Pulmonary artery endothelial cell (primary cell): Measurements from ENCODE around the gene ELOVL3. TPM values are rescaled to one million over a fixed set of nuclear protein-coding genes. Genes with fewer than 3 reads are reported as not detected.
A peak's percentile ranks its signal among the peaks of the same experiment; 100 is the strongest.

Experiments
- DNase-seq: peaks from one replicate; pipeline ENCODE4 v3.0.0-alpha.2; 2011; ENCODE audit warnings: low read depth, low spot score
- total RNA-seq: library from RNA; depleted of rRNA; stranded (reverse); fragments of >200 nt; gene quantifications from 2 replicates; pipeline ENCODE4 v1.2.3, GENCODE V29; 2014

Gene ELOVL3
- total RNA-seq, 1 donor from 2014 or later = not detected

GRCh38 chr10:102226542-102226870, 407 bp downstream of the ELOVL3 start:
- DNase-seq = no peak

GRCh38 chr10:102227050-102227449, 951 bp downstream of the ELOVL3 start:
- DNase-seq = no peak

- no peak for DNase-seq
These were observed 3.7 kb downstream of the ELOVL3 start for GRCh38 chr10:102229810-102230263.

GRCh38 chr10:102230264-102230860, 4.3 kb downstream of the ELOVL3 start:
- DNase-seq = no peak

- no peak for DNase-seq
These were observed 4.8 kb downstream of the ELOVL3 start for GRCh38 chr10:102230861-102231356.

- no peak for DNase-seq
These were observed 5.5 kb downstream of the ELOVL3 start for GRCh38 chr10:102231357-102232318.

- no peak for DNase-seq
These were observed 7.9 kb downstream of the ELOVL3 start for GRCh38 chr10:102233997-102234396.

- no peak for DNase-seq
These were observed 8.9 kb downstream of the ELOVL3 start for GRCh38 chr10:102234888-102235597.

- no peak for DNase-seq
These were observed 9.5 kb downstream of the ELOVL3 start for GRCh38 chr10:102235598-102235920.

GRCh38 chr10:102236006-102236405, 9.9 kb downstream of the ELOVL3 start:
- no peak for DNase-seq

GRCh38 chr10:102237711-102238252, 11.7 kb downstream of the ELOVL3 start:
- no peak for DNase-seq

GRCh38 chr10:102240467-102241031, 14.4 kb downstream of the ELOVL3 start:
- no peak for DNase-seq

GRCh38 chr10:102241032-102241443, 14.9 kb downstream of the ELOVL3 start:
- DNase-seq = no peak

GRCh38 chr10:102241444-102242117, 15.5 kb downstream of the ELOVL3 start, which contains the start of gene PITX3:
Gene PITX3 (minus strand): TSS chr10:102241512. CDS start chr10:102232080, 9,432 bp downstream.
- peak; percentile 49 for DNase-seq

GRCh38 chr10:102242118-102242485, 16.0 kb downstream of the ELOVL3 start:
- DNase-seq = no peak

- DNase-seq = no peak
These were observed 17.2 kb downstream of the ELOVL3 start for GRCh38 chr10:102243309-102243708.

- DNase-seq = peak; percentile 99
These were observed 19.2 kb downstream of the ELOVL3 start, which contains the start of gene GBF1 for GRCh38 chr10:102245082-102245931. Gene GBF1 (plus strand): TSS chr10:102245532. CDS start chr10:102258939, 13,407 bp downstream.

- no peak for DNase-seq
These were observed 19.8 kb downstream of the ELOVL3 start for GRCh38 chr10:102245932-102246251.

GRCh38 chr10:102246261-102246660, 20.2 kb downstream of the ELOVL3 start:
- no peak for DNase-seq

- no peak for DNase-seq
These were observed 21.6 kb downstream of the ELOVL3 start for GRCh38 chr10:102247734-102248133.
